ENCODE measurements around the gene TPBG.

- TF ChIP-seq, protein P1, sequence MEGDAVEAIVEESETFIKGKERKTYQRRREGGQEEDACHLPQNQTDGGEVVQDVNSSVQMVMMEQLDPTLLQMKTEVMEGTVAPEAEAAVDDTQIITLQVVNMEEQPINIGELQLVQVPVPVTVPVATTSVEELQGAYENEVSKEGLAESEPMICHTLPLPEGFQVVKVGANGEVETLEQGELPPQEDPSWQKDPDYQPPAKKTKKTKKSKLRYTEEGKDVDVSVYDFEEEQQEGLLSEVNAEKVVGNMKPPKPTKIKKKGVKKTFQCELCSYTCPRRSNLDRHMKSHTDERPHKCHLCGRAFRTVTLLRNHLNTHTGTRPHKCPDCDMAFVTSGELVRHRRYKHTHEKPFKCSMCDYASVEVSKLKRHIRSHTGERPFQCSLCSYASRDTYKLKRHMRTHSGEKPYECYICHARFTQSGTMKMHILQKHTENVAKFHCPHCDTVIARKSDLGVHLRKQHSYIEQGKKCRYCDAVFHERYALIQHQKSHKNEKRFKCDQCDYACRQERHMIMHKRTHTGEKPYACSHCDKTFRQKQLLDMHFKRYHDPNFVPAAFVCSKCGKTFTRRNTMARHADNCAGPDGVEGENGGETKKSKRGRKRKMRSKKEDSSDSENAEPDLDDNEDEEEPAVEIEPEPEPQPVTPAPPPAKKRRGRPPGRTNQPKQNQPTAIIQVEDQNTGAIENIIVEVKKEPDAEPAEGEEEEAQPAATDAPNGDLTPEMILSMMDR (IDR thresholded peaks at IDR 0.05): no peak
- TF ChIP-seq POLR2AphosphoS5 (IDR thresholded peaks at IDR 0.05) (no peak), POLR2A (IDR thresholded peaks at IDR 0.05) (no peak)
These were observed 8.4 kb downstream of the TPBG start for GRCh38 chr6:82371799-82372546.

Measured in upper lobe of left lung (tissue), 4 donors.